Ascending aorta (tissue), 2 donors: ENCODE data around the gene ZBTB20. TPM values are rescaled to one million over a fixed set of nuclear protein-coding genes. Genes with fewer than 3 reads are reported as not detected.

Source experiments
- DNase-seq, 2 donors: peaks; one replicate each; pipeline ENCODE4 v3.0.0-alpha.2; 2019; ENCODE audit warnings: low spot score in 2 of 2
- H3K27ac ChIP-seq, 2 donors: fragments of 200-600 bp; sonication (generic); one replicate each; pipeline ENCODE4 v1.5.1; 2016 to 2017; ENCODE audit warnings: mild to moderate bottlenecking in 1 of 2
- H3K27me3 ChIP-seq: fragments of 200-600 bp; sonication (generic); one replicate; pipeline ENCODE4 v1.5.1; 2017
- H3K36me3 ChIP-seq, 2 donors: fragments of 200-600 bp; sonication (generic); one replicate each; pipeline ENCODE4 v1.5.1; 2016
- H3K4me1 ChIP-seq, 2 donors: fragments of 200-600 bp; sonication (generic); one replicate each; pipeline ENCODE4 v1.5.1; 2016 to 2017; ENCODE audit warnings: mild to moderate bottlenecking in 1 of 2
- H3K4me3 ChIP-seq, 2 donors: fragments of 200-600 bp; sonication (generic); one replicate each; pipeline ENCODE4 v1.5.1; 2016 to 2017; ENCODE audit warnings: mild to moderate bottlenecking in 1 of 2
- H3K9me3 ChIP-seq, 2 donors: fragments of 200-600 bp; sonication (generic); one replicate each; pipeline ENCODE4 v1.5.1; 2016
- CTCF ChIP-seq, 3 experiments: fragments of 200-600 bp in 2 of 3; fragments of 450-650 bp in 1 of 3; sonication (generic) in 2 of 3; IDR thresholded peaks; one replicate each; pipeline ENCODE4 v1.5.1; 2016 to 2019; ENCODE audit warnings: antibody characterized with exemption in 3 of 3, mild to moderate bottlenecking in 1 of 3, moderate library complexity in 1 of 3
- intact Hi-C: fragments of 100-400 bp; cut with DNase I; formaldehyde crosslinking; loops from one replicate; pipeline ENCODE4 v1.15.1; 2023
- total RNA-seq: library from RNA; depleted of rRNA; stranded (reverse); fragments of >200 nt; gene quantifications from one replicate; pipeline ENCODE4 v1.1.0, GENCODE V29; 2016

ZBTB20 gene
- total RNA-seq, 1 donor from 2014 or later, result 60.3 TPM

- Histone ChIP-seq H3K36me3 (peaks cover 0 to 8% of the 10 kb centered on the region in 2 donors), H3K9me3 (no peaks in the 10 kb centered on the region), H3K27ac (no peak overlapping the region), H3K27me3 (no peaks in the 10 kb centered on the region), H3K4me3 (no peak overlapping the region), H3K4me1 (no peaks in the 10 kb centered on the region)
- intact Hi-C loops, result no loop called here
- TF ChIP-seq CTCF (IDR thresholded peaks at IDR 0.05), result no peak
- DNase-seq, result no peak
These were observed 559.1 kb downstream of the ZBTB20 start for GRCh38 chr3:114587986-114588385.

- H3K4me1 ChIP-seq, result no peaks in the 10 kb centered on the region
- TF ChIP-seq CTCF (IDR thresholded peaks at IDR 0.05), result no peak
- H3K27me3 ChIP-seq, result no peaks in the 10 kb centered on the region
- intact Hi-C loops, result no loop called here
- H3K9me3 ChIP-seq, result no peaks in the 10 kb centered on the region
- H3K4me3 ChIP-seq, result no peak overlapping the region
- DNase-seq, result no peak
- H3K36me3 ChIP-seq, result peaks cover 0 to 8% of the 10 kb centered on the region in 2 donors
- H3K27ac ChIP-seq, result no peak overlapping the region
These were observed 561.0 kb downstream of the ZBTB20 start for GRCh38 chr3:114586119-114586518.

- DNase-seq, result no peak
- peaks cover 0 to 8% of the 10 kb centered on the region in 2 donors for H3K36me3 ChIP-seq
- no peaks in the 10 kb centered on the region for H3K4me1 ChIP-seq
- no peaks in the 10 kb centered on the region for H3K9me3 ChIP-seq
- no peak overlapping the region for H3K4me3 ChIP-seq
- no peak for TF ChIP-seq CTCF (IDR thresholded peaks at IDR 0.05)
- intact Hi-C loops, result no loop called here
- H3K27me3 ChIP-seq, result no peaks in the 10 kb centered on the region
- H3K27ac ChIP-seq, result no peak overlapping the region
These were observed 561.4 kb downstream of the ZBTB20 start for GRCh38 chr3:114585687-114586086.

GRCh38 chr3:114584734-114585371 is 562.2 kb downstream of the ZBTB20 start:
- DNase-seq, result no peak

GRCh38 chr3:114582929-114583328 is 564.2 kb downstream of the ZBTB20 start:
- H3K36me3 ChIP-seq, result peaks cover 0 to 2% of the 10 kb centered on the region in 2 donors
- intact Hi-C loops, result no loop called here

More at GRCh38 chr3:114584734-114585371, 562.2 kb downstream of the ZBTB20 start:
- Histone ChIP-seq H3K27me3 (no peaks in the 10 kb centered on the region), H3K9me3 (no peaks in the 10 kb centered on the region), H3K36me3 (peaks cover 0 to 8% of the 10 kb centered on the region in 2 donors), H3K4me1 (no peaks in the 10 kb centered on the region), H3K4me3 (no peak overlapping the region), H3K27ac (no peak overlapping the region)
- TF ChIP-seq CTCF (IDR thresholded peaks at IDR 0.05), result no peak
- intact Hi-C loops, result no loop called here

More at GRCh38 chr3:114582929-114583328, 564.2 kb downstream of the ZBTB20 start:
- H3K27me3 ChIP-seq, result no peaks in the 10 kb centered on the region
- no peak for DNase-seq
- H3K4me3 ChIP-seq, result no peak overlapping the region
- no peaks in the 10 kb centered on the region for H3K4me1 ChIP-seq
- no peak for TF ChIP-seq CTCF (IDR thresholded peaks at IDR 0.05)
- H3K27ac ChIP-seq, result no peak overlapping the region
- no peaks in the 10 kb centered on the region for H3K9me3 ChIP-seq
